Nephron progenitor cell (in vitro differentiated cells): ENCODE measurements around the gene KCTD12.

ENCODE experiments used
- DNase-seq: peaks from one replicate; pipeline ENCODE4 v3.0.0; 2021
- H3K27ac Mint-ChIP-seq: 2 replicates; pipeline ENCODE4 v1.8.0; 2021; ENCODE audit warnings: mild to moderate bottlenecking, moderate library complexity, mixed read lengths
- H3K27me3 Mint-ChIP-seq: 2 replicates; pipeline ENCODE4 v1.8.0; 2021; ENCODE audit warnings: mild to moderate bottlenecking, low read depth, mixed read lengths; ENCODE audit not compliant: poor library complexity
- H3K36me3 Mint-ChIP-seq: 2 replicates; pipeline ENCODE4 v1.8.0; 2021; ENCODE audit warnings: low read depth, mixed read lengths
- H3K4me1 Mint-ChIP-seq: 2 replicates; pipeline ENCODE4 v1.8.0; 2021; ENCODE audit warnings: mixed read lengths
- H3K4me3 Mint-ChIP-seq: 2 replicates; pipeline ENCODE4 v1.8.0; 2021; ENCODE audit warnings: mild to moderate bottlenecking, moderate library complexity, mixed read lengths
- H3K9me3 Mint-ChIP-seq: 2 replicates; pipeline ENCODE4 v1.8.0; 2021; ENCODE audit warnings: mild to moderate bottlenecking, moderate library complexity, mixed read lengths
- CTCF ChIP-seq: fragments of 200-600 bp; sonication (generic); IDR thresholded peaks from 2 replicates; pipeline ENCODE4 v1.5.0; 2021; ENCODE audit warnings: antibody characterized with exemption

The KCTD12 gene

GRCh38 chr13:76879883-76880270, 6.3 kb downstream of the KCTD12 start:
- no peaks in the 10 kb centered on the region for H3K9me3 Mint-ChIP-seq
- H3K36me3 Mint-ChIP-seq, result no peaks in the 10 kb centered on the region
- TF ChIP-seq CTCF, result no peak
- H3K27ac Mint-ChIP-seq, result no peak overlapping the region
- no peak overlapping the region for H3K4me3 Mint-ChIP-seq
- peaks cover 7% of the 10 kb centered on the region for H3K4me1 Mint-ChIP-seq
- H3K27me3 Mint-ChIP-seq, result peaks cover 28% of the 10 kb centered on the region
- DNase-seq, result no peak

GRCh38 chr13:76879203-76879882, 6.9 kb downstream of the KCTD12 start:
- no peak for DNase-seq
- H3K27me3 Mint-ChIP-seq, result peaks cover 24% of the 10 kb centered on the region
- no peaks in the 10 kb centered on the region for H3K36me3 Mint-ChIP-seq
- peaks cover 2% of the 10 kb centered on the region for H3K4me1 Mint-ChIP-seq
- no peak overlapping the region for H3K4me3 Mint-ChIP-seq
- no peak overlapping the region for H3K27ac Mint-ChIP-seq
- H3K9me3 Mint-ChIP-seq, result no peaks in the 10 kb centered on the region
- no peak for TF ChIP-seq CTCF

GRCh38 chr13:76878043-76878442, 8.2 kb downstream of the KCTD12 start:
- Mint-ChIP-seq H3K27me3 (peaks cover 16% of the 10 kb centered on the region), H3K27ac (no peak overlapping the region), H3K36me3 (no peaks in the 10 kb centered on the region), H3K9me3 (no peaks in the 10 kb centered on the region), H3K4me3 (no peak overlapping the region), H3K4me1 (no peaks in the 10 kb centered on the region)
- DNase-seq, result no peak
- no peak for TF ChIP-seq CTCF

GRCh38 chr13:76875271-76875815, 10.9 kb downstream of the KCTD12 start:
- no peak for TF ChIP-seq CTCF
- H3K36me3 Mint-ChIP-seq, result no peaks in the 10 kb centered on the region

GRCh38 chr13:76874479-76874878, 11.7 kb downstream of the KCTD12 start:
- H3K27ac Mint-ChIP-seq, result no peak overlapping the region
- DNase-seq, result no peak
- no peaks in the 10 kb centered on the region for H3K4me1 Mint-ChIP-seq
- H3K9me3 Mint-ChIP-seq, result no peaks in the 10 kb centered on the region
- no peak for TF ChIP-seq CTCF
- peaks cover 7% of the 10 kb centered on the region for H3K27me3 Mint-ChIP-seq
- H3K36me3 Mint-ChIP-seq, result no peaks in the 10 kb centered on the region
- no peak overlapping the region for H3K4me3 Mint-ChIP-seq

More at GRCh38 chr13:76875271-76875815, 10.9 kb downstream of the KCTD12 start:
- no peak overlapping the region for H3K27ac Mint-ChIP-seq
- H3K27me3 Mint-ChIP-seq, result peaks cover 7% of the 10 kb centered on the region
- H3K9me3 Mint-ChIP-seq, result no peaks in the 10 kb centered on the region
- H3K4me1 Mint-ChIP-seq, result no peaks in the 10 kb centered on the region
- DNase-seq, result no peak
- no peak overlapping the region for H3K4me3 Mint-ChIP-seq

- no peaks in the 10 kb centered on the region for H3K9me3 Mint-ChIP-seq
- no peak for DNase-seq
- H3K27ac Mint-ChIP-seq, result no peak overlapping the region
- peaks cover 7% of the 10 kb centered on the region for H3K27me3 Mint-ChIP-seq
- no peak overlapping the region for H3K4me3 Mint-ChIP-seq
- H3K36me3 Mint-ChIP-seq, result no peaks in the 10 kb centered on the region
- no peaks in the 10 kb centered on the region for H3K4me1 Mint-ChIP-seq
- TF ChIP-seq CTCF, result no peak
Observed at GRCh38 chr13:76873445-76873844, 12.8 kb downstream of the KCTD12 start.
